Measurements from ENCODE around the gene PER3. TPM values are rescaled to one million over a fixed set of nuclear protein-coding genes. Genes with fewer than 3 reads are reported as not detected.

The PER3 gene
- 7.0 and 7.6 TPM in 2 replicates for total RNA-seq

DNA sequence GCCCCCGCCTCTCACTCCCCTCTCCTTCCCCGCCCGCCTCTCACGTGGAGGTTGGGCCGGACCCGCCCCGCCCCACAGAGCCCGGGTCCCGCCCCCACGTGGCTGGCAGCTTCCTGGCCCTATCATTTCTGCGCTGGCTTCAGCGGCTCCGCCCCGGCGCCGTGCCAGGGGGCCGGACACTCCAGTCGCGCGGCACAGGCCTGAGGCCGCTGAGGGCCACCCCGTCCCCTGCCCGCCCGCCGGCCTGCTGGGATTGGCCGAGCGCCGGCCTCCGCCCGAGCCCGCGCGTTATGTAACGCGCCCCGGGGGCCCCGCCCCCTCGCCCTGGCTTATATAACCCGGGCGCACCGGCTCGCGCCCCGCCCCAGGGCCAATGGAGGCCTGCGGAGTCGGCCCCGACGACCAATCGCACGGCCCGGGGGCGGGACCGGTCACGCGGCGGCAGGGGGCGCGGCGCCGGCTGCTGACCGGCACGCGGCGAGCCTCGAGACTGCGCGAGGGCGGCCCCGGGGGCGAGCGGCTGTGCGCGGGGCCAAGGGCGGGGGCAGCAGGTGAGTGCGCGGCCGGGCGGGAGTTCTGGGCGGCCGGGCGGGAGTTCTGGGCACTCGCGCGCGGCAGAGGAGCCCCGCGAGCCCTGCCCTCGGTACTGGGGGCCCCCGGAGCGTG, at the start of gene PER3:
Gene PER3 (plus strand): TSS at position 466 of the 666 bp plus-strand sequence. CDS start 587 bp downstream, outside the sequence.

DNA sequence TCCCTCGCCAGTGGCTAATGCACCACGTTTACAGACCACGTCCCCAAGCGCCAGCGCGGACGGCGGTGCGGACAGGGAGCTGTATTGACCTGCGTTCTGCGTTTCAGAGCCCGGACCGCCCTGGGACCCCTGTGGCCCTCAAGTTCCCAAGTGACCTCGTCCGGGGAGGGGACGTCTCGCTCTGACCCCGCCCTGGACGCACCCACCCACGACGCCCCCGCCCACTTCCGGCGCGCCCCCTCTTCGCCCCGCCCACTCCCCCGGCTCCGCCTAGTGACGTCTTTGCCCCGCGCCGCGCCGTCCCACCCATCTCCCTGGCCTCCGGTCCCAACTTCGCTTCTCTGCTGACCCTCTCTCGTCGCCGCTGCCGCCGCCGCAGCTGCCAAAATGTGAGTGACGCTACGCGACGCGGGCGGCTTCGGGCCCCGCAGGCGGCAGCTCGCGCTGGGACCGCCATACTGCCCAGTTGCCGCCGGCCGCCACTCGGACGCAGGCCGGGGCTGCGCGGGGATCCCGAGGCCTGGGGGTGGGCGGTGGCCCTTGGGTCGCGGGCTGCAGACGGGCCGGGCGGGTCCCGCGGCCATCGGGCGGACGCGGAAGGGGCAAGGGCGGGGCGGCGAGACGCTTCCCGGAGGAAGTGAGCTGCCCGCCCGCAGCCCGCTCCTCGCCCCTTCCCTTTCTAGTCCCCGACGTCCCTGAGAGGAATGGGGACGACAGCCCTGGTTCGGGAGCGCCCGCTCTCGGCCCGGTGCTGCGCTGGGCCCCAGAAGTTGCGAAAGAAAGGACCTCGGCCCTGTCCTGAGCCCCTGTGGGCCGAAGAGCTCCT, 12.9 kb upstream of the PER3 start, which contains the start of gene VAMP3:
Gene VAMP3 (plus strand): TSS at position 300 of the 826 bp plus-strand sequence. CDS start 88 bp downstream, at position 388.

DNA sequence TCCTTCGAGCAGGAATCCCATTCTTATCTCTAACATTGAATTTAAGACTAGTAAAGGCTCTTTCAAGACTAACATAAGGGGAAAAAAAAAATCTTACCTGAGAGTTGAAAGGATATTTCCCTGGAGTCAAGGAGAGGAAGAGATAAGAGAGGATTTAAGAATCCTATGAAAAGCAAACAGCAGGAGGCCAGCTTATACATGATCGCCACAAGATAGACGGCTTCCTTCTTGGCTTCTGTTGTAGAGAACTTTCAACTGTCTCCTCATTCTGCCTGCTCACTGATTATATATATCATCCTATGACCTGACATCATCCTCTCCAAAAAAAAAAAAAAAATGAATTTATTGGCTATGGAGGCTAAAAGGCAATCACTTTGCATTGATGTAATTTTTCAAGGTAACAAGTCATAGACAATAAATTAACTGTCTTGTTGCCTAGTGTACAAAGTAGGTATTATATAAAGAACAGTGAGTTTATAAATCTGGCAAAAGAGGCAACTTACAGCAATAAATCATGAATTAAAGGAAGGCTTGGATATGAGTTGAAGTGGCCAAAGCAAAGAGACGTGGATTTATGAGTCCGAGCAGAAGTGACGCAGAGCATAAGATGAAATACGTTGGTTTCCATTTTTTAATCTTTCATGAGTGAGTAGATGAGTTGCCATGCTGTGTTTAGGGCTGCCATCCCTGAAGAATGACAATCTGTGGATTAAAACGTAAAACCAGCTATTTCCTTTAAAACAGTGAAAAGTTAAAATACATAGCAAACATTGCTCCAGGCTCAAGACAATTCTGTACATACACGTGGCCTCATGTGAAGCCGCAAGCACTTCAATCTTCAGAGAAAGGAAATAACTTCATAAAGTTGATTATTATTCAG, 69.0 kb downstream of the PER3 start, which contains the start of gene UTS2:
Gene UTS2 (minus strand): TSS at position 262 of the 880 bp plus-strand sequence. CDS start 62 bp downstream, at position 200.

Other genes with a start within 250 kb of the PER3 start
- 58.6 and 76.8 TPM in 2 replicates for gene VAMP3, start 13.0 kb upstream of the PER3 start, total RNA-seq
- 0.95 TPM in 1 of 2 replicates, not detected in the other for gene UTS2, start 68.8 kb downstream of the PER3 start, total RNA-seq
- gene TNFRSF9, start 156.5 kb downstream of the PER3 start, total RNA-seq: under 0.01 TPM in 1 of 2 replicates, not detected in the other
- gene PARK7, start 177.4 kb downstream of the PER3 start, total RNA-seq: 336 and 363 TPM in 2 replicates
- gene ERRFI1, start 242.0 kb downstream of the PER3 start, total RNA-seq: 12.8 and 13.2 TPM in 2 replicates